ENCODE data around the gene SIRT4.

GRCh38 chr12:120337730-120338129 lies 35.6 kb downstream of the SIRT4 start:
- TF ChIP-seq NFE2L2 (IDR thresholded peaks at IDR 0.05; ENCODE audit: low read depth, low read length) (no peak), USF2 (IDR thresholded peaks at IDR 0.05; ENCODE audit: low read depth, low read length) (no peak), FOS (IDR thresholded peaks at IDR 0.05; ENCODE audit: low read depth, low read length) (no peak), RFX5 (IDR thresholded peaks at IDR 0.05; ENCODE audit: low read depth, low read length) (no peak), CTCF (conservative IDR thresholded peaks at IDR 0.05; ENCODE audit: low read depth, low read length) (no peak), POLR2A (IDR thresholded peaks at IDR 0.05; ENCODE audit: low read depth, low read length) (no peak), ELK1 (IDR thresholded peaks at IDR 0.05; ENCODE audit: borderline replicate concordance, low read depth, low read length) (no peak), MAFK (IDR thresholded peaks at IDR 0.05; ENCODE audit: low read depth, low read length) (no peak), RAD21 (IDR thresholded peaks at IDR 0.05; ENCODE audit: low read length) (no peak)
